Cerebellar cortex (tissue), 1 donor: ENCODE measurements around the gene MRTFA.

Source experiments
- DNase-seq: peaks from one replicate; pipeline ENCODE4 v3.0.0-alpha.2; 2015; ENCODE audit warnings: low spot score

Gene MRTFA

DNA sequence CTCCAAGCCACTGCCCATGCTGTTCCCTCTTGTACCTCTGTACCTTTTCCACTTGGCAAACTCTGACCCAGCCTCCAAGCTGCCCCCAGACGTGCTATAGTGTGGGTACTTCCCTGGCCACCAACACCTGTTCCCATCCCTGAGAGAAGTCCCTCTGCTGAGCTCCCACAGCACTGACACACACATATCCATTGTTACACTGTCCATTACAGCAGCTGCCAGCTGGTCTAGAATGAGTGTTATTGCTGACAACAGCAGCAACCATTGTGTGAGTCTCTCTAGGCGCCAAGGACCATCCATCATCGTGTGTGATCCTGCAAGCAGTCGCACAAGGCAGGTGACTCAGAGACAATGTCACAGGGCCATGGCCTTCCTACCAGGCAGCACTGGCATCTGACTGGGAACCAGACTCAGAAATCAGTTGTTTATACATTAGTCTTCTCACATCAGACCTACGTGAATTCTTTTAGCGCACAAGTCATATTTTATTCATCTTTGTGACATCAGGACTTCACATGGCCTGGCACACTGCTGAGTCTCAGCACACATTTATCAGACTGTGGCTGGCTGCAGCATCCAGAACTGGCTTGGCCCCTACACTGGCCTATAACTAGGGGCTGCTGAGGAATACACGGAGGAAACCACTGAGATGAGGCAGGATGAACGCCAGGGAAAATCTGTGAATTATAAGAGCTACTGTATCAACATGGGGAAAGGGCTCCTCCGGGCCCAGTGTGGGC lies 209.8 kb downstream of the MRTFA start:
- no peak for DNase-seq

DNA sequence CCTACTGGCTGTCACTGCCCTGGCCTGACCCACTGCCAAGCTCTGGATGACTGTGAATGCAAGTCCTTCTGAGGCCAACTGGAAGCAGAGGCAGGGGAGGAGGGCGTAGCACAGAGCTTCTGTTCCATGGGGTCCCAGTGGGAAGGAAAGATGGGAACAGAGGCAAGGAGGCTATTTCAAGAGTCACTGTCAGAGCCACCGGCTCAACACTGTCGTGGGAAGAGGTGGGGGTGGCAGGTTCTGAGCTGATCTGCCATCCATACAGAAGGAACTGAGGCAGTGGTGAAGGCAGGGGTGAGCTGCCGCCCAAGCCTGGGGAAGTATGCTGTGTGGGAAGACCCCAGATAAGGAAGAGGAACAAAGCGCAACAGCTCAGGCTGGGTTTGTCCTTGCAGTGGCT lies 211.4 kb downstream of the MRTFA start:
- DNase-seq = no peak

DNA sequence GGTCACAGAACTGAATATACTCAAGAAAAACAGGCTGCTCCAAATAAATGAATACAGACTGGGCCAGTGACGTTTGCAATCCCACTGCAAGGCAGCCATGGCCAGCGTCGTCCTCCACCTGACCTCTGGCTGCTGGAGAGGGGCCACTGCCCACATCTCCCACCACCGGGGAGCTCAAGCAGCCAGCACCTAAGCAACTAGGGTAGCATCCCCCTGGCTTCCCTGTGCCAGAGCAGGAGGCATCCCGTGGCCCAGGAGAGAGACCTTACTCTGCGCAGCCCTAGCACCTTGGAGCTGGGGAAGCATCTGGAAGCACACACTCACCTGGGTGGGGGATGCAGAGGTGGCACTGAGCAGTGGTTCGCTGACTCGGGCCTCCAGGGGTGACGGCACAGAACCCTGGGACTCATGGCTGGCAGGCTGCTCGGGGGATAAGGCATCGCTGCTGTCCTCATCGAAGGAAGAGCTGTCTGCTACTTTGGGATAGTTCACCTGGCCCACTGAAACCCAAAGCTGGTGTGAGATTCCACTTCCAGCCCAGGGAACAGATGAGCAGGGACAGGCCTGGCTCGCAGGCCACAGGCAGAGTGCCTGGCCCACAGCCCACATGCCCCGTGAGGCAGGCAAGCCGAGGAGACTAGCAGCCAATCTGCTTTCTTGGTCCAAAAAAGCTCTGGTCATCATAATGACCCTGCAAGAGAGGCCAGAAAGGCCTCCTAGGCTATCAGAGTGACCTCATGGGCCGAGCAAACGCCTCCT lies 212.5 kb downstream of the MRTFA start:
- no peak for DNase-seq

DNA sequence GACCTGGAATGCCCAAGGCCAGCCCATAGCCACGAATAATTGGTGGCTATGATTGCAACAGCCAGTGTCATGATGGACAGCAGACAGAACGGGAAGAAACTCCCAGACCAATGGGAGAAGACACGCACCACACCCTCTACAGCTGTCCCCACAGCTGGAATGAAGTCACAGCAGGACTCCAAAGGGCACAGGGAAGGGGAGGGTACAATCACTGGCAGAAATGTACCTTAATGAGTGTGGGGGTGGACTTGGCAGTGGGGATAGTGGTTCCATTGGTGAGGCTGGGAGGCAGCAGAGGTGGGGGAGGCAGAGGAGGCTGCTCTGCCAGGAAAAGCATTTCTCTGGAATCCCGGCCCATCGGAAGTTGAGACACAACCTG lies 213.2 kb downstream of the MRTFA start:
- no peak for DNase-seq

DNA sequence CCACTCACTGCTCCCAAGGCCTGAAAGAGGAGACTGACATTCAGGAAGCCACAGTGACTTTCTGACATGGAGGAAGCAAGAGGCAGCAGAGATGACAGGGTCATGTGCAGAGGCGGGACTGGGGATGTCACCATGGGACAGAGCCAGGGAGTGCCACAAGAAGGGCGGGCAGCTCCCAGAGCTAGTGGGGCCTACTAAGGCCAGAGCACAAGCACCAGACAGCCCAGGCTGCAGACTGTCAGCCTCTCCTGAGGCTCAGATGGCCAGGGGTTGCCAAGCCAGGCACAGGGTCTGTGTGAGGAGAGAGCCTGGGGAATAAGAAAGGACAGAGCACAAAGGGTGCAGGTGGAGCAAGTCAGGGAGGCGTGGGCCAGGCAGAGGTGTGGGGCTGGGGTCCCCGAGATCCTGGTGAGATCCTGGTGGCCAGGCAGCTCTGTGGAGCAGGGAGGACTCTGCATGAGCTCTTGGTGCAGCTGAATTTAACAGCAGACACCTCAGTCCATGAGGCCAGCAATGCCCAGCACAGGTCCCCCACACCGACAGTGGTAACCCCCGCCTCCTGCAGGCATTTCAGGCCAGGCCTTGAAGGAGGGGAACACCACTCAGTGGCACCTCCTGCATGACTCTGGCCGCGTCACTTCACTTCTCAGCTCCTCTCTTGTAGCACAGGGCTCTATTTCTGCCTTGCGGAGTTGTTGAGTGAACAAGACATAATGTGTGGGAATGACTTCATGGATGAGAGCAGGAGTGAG lies 213.8 kb downstream of the MRTFA start:
- no peak for DNase-seq

DNA sequence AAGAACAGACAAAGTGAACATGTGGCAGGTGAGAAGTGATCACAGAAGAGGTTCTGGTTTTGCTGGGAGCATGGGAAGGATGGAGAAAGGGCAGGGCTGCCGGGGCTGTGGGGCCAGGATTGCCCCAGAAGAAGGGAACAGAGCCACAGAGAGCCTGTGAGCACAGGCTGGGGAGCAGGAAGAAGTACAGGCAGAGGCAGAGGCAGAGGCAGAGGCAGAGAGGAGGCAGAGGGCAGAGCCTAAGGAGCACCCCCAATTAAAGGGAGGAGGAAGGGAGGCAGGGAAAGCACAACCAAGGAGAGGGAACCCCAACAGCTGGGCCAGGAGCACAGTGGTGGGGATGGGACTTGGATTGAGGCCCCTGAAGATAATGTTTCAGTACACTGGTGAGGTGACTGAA lies 214.6 kb downstream of the MRTFA start:
- no peak for DNase-seq

DNA sequence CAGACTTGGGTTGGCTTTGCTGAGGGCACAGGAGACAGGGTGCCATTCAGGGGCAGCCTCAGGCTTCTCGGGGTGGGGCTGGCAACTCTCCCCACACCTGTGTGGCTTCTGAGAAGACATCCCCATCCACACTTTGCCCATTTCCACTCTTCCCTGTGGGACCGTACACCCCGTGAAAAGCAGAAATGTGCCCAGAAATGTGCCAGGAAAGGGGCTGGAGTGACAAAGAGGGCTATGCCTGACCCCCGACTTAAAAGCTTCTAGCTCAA lies 215.5 kb downstream of the MRTFA start:
- no peak for DNase-seq

DNA sequence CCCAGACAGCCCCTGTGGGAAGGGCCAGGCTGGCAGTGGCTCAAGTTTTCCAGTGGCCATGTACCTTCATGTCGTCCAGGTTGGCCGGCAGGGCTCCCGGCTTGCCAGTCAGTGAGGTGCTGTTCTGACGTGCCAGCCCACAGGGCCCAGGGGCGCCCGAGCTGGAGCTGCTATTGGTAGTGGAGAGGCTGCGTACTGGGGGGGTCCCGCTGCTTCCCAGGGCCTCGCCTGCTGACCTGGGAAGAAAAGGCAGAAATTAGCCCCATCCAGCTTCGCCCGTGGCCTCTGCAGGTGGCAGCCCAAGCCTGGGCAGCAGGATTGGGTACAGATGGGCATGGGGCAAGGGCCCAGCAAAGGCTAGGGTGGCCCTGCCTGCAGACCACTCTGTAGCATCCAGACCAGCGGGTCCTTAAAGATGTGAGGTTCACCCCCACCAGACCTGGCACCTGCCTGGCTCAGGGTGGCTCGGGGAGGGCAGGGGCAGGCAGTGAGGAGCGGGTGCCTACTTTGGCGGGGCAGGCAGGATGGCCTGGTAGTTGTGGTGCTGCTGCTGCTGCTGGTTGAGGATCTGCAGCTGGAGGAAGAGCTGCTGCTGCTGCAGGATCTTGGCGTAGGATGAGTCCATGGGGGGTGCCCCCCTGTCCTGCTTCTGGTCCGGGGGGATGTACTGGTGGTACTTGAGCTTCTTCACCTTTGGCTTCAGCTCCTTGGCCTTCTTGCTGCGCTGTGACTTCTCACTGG lies 216.0 kb downstream of the MRTFA start:
- DNase-seq = no peak

DNA sequence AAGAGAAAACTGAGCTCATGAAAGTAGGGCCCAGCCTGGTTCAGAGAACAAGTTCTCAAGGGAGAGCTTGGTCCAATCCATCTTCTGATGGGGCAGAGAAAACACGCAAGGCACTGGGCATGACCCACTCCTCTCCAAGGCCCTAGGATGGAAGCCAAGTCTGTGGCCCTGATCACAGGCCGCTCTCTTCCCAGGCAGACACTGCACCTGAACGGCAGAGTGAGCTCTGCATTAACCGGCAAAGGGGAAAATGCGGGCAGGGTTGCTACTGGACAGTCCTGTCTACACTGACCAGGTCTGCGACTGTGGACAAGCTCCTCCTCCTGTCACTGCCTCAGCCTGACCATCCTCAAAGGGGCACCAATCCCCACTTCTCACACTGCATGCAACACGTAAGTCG lies 216.8 kb downstream of the MRTFA start:
- DNase-seq = no peak

DNA sequence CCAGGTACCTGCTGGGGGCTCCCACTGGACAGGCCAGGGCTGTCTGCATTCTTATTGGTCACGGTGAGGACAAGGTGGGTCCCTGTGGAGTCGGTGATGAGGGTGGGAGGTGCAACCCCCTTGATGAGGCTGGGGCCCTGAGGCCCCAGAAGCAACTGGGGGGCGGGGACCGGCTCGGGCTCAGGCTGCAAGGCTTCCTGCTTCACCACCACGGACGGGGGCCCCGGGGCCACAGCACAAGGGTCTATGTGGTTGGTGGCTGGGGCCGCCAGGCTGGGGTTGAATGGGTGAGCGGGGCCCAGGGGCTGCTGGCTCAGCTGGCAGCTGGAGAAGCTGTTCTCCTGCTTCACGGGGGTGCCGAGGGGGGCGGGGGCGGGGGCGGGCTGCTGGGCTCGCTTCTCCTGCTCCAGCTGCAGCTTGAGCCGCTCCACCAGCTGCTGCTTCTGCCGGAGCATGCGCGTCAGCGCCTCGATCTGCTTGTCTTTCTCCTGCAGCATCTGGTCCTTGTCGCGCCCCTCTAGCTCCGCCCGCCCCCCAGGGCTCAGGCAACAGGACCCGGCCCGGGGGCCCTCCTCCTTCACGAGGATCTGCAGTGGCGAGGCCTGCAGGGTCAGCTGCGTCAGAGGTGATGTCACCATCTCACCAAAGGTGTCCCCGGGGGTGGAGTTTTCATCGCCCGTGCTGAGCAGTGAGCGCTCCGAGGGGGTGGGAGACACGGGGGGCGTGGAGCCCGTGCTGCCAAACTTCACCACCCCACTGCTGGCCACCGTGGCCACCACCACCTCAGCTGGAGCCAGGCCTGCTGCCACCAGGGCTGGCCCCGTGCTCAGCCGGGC lies 217.9 kb downstream of the MRTFA start:
- no peak for DNase-seq

DNA sequence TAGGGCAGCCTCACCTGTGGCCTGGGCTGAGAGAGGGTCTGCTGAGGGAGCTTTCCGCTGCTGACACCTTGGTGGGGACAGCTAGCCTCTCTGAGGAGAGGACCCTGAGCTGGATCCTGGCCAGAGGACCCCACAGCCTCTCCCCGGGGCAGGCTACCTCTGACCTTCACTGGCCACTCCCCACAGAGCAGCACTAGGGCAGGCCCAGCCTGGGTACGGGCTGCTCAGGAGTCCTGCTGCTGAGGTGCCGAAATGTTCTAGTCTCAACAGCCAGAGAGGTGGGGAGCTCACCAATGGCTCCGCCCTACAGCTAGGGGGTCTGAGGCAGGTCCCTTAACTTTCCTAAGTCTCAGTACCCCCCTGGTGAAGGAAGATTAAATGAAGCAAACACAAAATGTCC lies 218.6 kb downstream of the MRTFA start:
- DNase-seq = no peak

DNA sequence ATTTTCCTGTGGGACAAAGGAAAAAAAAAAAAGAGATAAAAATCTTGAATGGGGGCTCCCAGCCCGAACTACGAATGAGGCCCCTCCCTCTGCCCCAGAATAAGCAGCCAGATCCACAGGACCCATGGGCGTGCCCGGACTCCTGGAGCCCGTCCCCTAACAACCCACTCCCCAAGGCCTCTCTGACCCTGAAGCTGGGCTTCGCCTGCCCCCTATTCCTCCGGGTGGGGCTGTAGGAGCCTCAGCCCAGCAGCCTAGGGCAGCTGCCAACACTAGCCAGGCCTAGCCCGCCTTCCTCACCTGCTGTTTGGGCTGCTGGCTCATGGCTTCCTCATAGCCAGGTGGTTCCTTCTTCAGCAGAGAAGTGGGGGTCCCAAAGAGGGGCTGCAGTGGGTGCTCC lies 219.5 kb downstream of the MRTFA start:
- DNase-seq = no peak

DNA sequence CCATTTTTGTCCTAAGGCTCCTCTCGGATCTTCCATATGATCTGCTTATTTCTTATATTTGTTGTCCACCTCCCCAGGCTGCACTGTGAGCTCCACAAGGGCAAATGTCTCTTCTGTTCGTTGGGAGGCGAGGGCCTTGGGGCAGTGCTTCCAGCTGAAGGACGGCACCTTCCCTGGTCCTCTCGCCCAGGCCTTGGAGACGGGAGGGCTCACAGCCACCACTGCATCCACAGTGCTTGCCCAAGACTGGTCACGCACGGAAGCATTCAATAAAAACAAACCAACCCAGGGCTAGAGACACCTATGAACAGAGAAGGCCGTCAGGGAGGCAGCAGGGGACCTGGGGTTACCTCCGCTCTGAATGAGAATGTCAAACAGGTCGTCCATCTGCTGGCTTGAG lies 219.9 kb downstream of the MRTFA start:
- DNase-seq = no peak

DNA sequence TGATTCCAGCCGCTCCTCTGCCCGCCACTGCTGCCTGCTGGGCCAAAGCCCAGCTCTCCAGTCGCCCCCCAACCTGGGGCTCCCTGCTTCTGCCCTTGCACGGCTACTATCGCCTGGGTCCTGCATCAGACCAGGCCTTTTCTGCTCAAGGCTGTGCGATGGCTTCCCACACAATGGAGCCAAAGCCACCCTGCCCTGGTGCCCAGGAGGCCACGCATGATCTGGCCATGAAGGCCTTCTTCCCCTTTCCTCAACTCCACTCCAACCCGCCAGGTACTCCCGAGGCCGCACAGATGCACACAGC lies 220.3 kb downstream of the MRTFA start:
- no peak for DNase-seq

DNA sequence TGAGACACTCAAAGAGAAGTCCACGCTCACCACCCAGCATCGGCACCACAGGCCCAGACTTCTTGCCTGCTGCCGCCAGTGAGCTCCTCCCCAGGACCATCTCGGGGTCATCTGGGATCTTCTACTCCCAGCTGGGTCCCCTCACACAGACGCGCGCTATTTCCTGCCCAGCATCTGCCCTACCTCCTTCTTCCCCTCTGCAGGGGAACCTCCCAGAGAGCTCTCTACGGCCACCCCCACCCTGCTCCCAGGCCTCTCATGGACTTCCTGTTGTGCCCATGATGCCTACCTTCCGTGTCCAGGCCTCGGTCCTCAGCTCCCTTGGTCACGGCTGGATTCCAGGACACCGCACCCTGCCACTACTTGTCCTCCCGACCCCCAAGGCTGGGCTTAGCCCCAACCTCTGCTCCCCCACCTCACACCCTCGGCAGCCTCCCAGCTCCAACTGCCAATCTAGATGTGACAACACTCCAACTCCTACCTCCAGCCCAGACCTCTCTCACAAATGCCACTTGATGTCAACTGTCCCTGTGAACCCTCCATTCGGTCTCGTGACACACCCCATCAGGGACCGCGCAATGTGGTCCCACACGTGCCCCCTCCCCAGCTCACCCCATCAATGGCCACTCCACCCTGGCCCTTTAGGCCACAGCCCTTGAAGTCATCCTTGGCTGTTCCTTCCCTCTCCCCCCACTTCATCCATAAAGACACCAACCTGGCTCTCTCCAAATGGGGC lies 220.8 kb downstream of the MRTFA start:
- DNase-seq = no peak

DNA sequence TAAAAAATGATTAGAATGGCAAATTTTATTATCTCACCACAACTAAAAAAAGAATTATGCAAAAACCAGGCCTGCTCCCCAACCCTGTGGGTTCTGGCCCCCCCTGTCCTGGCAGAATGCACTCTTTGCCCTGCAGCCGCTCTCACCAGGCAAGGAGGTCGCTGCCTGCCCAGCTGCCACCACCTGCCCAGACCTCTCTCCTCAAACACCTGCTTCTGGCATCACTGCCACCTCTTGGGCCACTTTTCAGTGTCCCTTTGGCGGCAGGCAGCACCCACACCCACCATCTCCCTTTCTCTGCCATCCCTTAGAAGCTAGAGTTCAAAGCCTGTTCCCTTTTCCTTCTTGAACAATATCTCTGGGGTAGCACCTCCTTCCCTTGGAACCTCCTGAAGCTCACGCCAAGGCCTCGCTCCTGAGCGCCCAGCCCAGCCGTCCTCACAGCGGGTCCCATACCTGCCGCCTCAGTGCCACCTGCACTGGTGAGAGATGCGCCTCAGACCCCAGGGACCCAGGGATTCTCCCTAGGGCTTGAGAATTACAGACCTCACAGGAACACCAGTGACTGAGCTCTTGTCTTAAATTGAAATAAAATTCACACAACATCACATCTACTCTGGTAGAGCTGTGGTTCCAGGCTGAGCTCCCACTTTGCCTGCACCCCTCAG lies 221.5 kb downstream of the MRTFA start:
- no peak for DNase-seq

DNA sequence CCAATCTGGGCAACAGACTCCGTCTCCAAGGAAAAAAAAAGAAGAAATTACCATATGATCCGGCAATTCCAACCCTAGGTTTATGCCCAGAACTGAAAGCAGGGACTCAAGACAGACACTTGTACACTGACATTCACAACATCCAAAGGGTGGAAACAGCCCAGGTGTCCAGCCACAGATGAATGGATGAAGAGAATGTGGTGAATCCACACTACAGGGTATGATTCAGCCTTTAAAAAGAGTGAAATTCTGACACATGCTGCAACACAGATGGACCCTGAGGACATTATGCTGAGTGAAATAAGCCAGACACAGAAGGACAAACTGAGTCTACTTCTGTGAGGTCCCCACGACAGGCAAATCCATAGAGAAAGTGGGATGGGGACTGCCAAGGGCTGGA lies 222.2 kb downstream of the MRTFA start:
- DNase-seq = no peak

DNA sequence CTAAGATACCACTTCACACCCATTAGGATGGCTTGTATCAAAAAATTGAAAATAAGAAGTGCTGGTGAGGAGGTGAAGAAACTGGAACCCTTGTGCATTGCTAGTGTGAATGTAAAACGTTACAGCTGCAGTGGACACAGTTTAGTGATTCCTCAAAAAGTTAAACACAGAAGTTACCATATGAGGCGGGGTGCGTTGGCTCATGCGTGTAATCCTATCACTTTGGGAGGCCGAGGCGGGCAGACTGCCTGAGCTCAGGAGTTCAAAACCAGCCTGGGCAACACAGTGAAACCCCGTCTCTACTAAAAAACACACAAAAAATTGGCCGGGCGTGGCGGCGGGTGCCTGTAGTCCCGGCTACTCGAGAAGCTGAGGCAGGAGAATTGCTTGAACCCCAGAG lies 222.6 kb downstream of the MRTFA start:
- no peak for DNase-seq

DNA sequence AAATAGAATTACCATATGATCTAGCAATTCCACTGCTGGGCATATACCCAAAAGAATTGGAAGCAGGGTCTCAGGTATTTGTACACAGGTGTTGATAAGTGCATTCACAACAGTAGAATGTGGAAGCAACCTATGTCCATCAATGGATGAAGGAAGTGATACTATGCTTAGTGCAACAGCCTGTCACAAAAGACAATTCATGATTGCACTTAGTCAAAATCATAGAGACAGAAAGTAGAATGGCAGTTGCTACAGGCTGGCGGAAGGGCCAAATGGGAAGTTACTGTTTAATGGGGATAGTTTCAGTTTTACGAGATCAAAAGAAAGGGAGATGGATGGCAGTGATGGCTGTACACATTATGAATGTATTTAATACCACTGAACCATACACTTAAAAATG lies 224.1 kb downstream of the MRTFA start:
- no peak for DNase-seq

DNA sequence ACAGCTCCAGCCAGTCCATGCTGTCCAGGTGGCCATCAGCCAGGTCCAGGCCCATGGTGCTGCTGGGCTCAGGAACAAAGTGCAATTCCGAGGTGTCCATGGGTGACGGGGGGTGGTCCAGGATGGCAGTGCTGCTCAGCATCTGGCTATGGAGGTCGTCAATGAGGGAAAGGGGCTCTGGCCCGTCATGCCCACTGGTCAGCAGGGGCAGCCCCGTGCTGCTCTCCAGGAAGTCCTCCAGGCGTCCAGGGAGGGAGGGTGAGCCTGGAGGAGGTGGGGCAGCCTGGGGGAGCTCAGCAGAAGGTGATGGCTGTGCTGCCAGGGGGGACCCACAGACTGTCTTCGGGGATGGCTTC lies 225.0 kb downstream of the MRTFA start:
- DNase-seq = no peak
